A673 (cell line): ENCODE results near the gene SYTL5.

ENCODE experiments used
- CTCF ChIP-seq: fragments of 300-800, 200-600 bp; sonication (generic); conservative IDR thresholded peaks from 2 replicates; pipeline ENCODE4 v1.5.1; 2017; ENCODE audit warnings: low read depth, mild to moderate bottlenecking, antibody characterized with exemption, low read length, moderate library complexity, mixed read lengths
- EZH2 ChIP-seq: fragments of 200-600 bp; sonication (generic); IDR thresholded peaks from 2 replicates; pipeline ENCODE4 v1.6.1; 2017; ENCODE audit warnings: borderline replicate concordance, low read depth, mild to moderate bottlenecking, mixed read lengths, antibody characterized with exemption, low read length; ENCODE audit not compliant: poor library complexity, severe bottlenecking

GRCh38 chrX:38165023-38165422, 158.7 kb downstream of the SYTL5 start:
- TF ChIP-seq EZH2 (no peak), CTCF (no peak)
